Forelimb muscle (tissue), 1 donor: ENCODE results near the gene NDRG3. TPM values are rescaled to one million over a fixed set of nuclear protein-coding genes. Genes with fewer than 3 reads are reported as not detected.
"Not testable (repeated sequence)": the region's sequence is repeated elsewhere in the genome, so short reads cannot be mapped to it uniquely, and the experiment has no call there.

Experiments
- DNase-seq: peaks from one replicate; pipeline ENCODE4 v3.0.0-alpha.2; 2013; ENCODE audit warnings: low read depth
- polyA plus RNA-seq: library from polyadenylated mRNA; unstranded; fragments of 120-200 nt; gene quantifications from one replicate; pipeline ENCODE4 v1.2.1, GENCODE V29; 2013; ENCODE audit not compliant: insufficient read length

The NDRG3 gene
- polyA plus RNA-seq, 1 donor: 13.9 TPM

- DNase-seq: no peak
Measured at GRCh38 chr20:36688630-36689029, 57.3 kb downstream of the NDRG3 start.

DNA sequence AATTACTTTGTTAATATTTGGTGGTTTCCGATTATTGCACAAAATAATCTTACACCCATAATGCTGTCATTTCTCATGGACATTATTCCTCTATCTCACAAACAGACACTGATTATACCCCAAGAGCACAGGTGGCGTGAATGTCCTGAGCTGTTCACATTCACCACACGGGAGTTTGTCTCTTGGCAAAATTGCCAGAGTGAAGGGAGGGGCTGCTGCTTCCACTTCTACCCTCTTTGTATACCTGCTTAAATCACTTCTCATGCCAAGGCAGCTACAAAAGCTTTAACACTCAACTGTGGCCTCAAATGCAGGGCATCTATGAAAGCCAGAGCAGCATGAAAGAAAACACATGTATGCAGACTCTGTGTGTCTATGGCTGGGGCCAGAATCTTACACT lies 58.0 kb downstream of the NDRG3 start:
- no peak for DNase-seq

GRCh38 chr20:36686944-36687343 lies 58.9 kb downstream of the NDRG3 start:
- DNase-seq: no peak

DNA sequence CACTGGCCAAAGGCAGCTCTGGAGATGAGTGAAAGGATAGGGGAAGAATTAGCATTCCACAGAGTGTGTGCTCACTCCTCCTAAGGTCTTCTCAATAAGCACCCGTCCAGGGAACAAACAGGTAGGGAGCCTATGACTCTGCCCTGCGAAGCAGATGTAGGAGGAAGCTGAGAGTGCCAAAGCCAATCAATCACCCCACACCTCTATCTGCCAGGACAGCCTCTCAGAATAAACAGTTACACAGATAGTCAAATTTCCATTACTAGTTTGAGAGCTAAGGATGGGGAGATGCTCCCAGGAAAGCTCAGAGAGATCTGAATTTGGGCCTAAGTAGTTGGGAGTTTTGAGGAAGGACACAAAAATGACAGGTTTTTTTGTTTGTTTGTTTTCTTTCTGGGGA lies 59.4 kb downstream of the NDRG3 start:
- DNase-seq: no peak

GRCh38 chr20:36684747-36685146 lies 61.1 kb downstream of the NDRG3 start:
- DNase-seq: no peak

GRCh38 chr20:36682311-36682710 lies 63.6 kb downstream of the NDRG3 start:
- no peak for DNase-seq

- DNase-seq: no peak
Measured at GRCh38 chr20:36677422-36677771, 68.5 kb downstream of the NDRG3 start.

DNA sequence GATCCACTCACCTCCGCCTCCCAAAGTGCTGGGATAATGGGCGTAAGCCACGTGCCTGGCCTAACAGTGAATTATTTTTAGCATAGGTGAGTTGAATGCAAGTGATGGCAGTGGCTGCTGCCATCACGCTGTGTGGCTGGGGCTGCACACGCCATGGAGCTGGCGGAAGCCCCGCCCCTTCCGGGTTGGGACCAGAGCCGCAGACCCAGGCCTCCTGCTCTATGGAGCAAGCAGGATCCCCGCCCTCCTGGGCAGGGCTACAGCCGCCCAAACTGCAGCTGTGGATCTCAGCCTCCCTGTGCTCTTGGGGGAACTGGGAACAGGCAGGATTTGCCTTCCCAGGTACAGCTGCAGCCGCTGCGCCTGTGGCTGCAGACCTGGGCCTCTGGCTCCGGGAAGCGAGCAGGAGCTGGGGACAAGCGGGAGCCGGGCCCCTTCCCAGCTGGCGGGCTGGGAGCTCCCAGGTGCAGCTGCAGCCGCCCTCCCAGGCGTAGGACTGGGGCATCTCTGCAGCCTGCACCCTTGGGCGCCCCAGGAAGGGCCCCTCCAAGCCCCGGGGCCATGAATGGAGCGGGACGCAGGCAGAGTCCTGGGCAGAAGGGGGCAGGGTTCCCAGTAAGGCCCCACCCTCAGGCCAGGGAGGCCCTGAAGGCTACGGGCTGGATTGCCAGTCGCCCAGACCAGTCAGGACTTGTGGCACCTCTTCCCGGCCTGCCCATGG lies 69.0 kb downstream of the NDRG3 start:
- DNase-seq: no peak

- DNase-seq: not testable (repeated sequence)
Measured at GRCh38 chr20:36675545-36675944, 70.3 kb downstream of the NDRG3 start.

GRCh38 chr20:36672991-36673390 lies 72.9 kb downstream of the NDRG3 start:
- no peak for DNase-seq

DNA sequence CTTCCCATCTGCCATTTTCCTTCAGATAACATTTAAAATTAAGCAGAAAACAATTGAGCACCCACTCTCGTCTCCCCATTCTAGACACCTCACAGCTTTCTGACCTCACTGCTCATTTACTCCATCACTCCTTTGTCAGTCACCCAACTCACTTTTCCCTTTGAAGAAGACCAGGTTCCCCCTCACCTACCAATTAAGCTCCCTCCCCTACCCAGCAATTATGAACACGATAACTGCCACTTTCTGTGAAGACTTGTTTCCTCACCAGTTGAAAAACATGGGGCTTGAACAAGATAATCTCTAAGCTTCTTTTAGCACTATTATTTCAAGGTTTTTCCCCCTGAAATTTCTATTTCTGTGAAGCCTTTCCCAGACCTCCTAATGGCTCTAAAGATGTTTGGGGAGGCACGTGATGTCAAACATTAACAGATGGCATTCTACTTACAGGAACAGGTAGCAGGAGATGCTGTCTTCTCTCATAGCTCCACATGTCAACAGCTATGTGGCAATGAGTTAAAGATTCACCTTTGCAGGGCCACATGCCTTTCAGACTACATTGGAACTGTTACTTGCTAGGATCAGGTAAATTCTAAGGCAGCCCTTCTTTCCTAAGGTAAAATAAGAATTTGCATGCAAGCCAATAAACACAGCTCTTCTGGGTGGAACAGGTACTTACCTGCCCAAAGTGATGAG lies 75.1 kb downstream of the NDRG3 start:
- DNase-seq: no peak

- DNase-seq: no peak
Measured at GRCh38 chr20:36666181-36666740, 79.6 kb downstream of the NDRG3 start.

- no peak for DNase-seq
Measured at GRCh38 chr20:36663031-36663430, 82.9 kb downstream of the NDRG3 start.

- no peak for DNase-seq
Measured at GRCh38 chr20:36658300-36658699, 87.6 kb downstream of the NDRG3 start.

- no peak for DNase-seq
Measured at GRCh38 chr20:36656733-36657132, 89.2 kb downstream of the NDRG3 start.

DNA sequence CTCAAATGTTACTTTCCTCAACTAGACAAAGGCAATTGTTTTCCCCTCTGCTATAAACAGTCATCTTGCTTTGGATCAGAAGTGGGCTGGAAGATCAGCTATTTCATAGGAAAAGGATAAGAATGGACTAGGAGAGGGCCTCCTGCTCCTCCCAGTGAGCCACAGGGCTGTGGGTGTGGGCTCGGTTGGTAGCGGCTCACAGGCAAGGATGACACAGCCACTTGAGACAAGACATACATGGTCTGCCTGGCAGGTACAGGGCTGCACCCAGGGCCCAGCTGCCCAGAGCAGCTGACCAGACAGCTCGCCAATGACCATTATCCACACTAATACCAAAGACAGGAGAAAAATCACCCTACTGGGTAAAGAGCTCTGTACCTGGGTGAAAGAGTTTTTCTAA lies 90.9 kb downstream of the NDRG3 start:
- DNase-seq: no peak

- no peak for DNase-seq
Measured at GRCh38 chr20:36654506-36654905, 91.4 kb downstream of the NDRG3 start.

GRCh38 chr20:36653456-36653855 lies 92.4 kb downstream of the NDRG3 start:
- no peak for DNase-seq

- no peak for DNase-seq
Measured at GRCh38 chr20:36647196-36648121, 98.4 kb downstream of the NDRG3 start.

- DNase-seq: no peak
Measured at GRCh38 chr20:36646678-36647077, 99.2 kb downstream of the NDRG3 start.

- no peak for DNase-seq
Measured at GRCh38 chr20:36645998-36646397, 99.9 kb downstream of the NDRG3 start, which contains the start of gene SLA2. TSS of gene SLA2 (minus strand) at chr20:36646196. CDS start at chr20:36641335, 4,861 bp downstream.

DNA sequence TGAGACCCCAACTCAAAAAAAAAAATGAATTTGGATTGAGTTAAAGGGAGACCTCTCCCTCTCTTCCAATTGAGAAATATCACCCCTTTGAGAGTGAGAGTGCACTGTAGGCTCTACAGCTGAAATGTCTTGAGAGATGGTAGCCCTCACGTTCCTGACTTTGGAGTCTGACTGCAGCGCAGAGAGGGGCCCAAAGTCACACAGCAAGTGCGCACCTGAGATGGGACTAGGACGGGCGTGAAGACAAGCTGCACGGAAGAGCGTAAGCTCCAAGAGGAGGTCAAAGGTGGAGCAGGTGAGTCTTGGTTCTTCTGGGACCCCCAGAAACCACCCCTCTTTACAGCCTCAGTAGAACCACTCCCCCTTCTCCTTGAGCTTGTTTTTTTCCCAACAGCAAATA lies 100.5 kb downstream of the NDRG3 start:
- no peak for DNase-seq
